ENCODE measurements around the gene SUFU. TPM values are rescaled to one million over a fixed set of nuclear protein-coding genes. Genes with fewer than 3 reads are reported as not detected.

The SUFU gene
- polyA plus RNA-seq, result 0.47 and 0.94 TPM in 2 replicates

DNA sequence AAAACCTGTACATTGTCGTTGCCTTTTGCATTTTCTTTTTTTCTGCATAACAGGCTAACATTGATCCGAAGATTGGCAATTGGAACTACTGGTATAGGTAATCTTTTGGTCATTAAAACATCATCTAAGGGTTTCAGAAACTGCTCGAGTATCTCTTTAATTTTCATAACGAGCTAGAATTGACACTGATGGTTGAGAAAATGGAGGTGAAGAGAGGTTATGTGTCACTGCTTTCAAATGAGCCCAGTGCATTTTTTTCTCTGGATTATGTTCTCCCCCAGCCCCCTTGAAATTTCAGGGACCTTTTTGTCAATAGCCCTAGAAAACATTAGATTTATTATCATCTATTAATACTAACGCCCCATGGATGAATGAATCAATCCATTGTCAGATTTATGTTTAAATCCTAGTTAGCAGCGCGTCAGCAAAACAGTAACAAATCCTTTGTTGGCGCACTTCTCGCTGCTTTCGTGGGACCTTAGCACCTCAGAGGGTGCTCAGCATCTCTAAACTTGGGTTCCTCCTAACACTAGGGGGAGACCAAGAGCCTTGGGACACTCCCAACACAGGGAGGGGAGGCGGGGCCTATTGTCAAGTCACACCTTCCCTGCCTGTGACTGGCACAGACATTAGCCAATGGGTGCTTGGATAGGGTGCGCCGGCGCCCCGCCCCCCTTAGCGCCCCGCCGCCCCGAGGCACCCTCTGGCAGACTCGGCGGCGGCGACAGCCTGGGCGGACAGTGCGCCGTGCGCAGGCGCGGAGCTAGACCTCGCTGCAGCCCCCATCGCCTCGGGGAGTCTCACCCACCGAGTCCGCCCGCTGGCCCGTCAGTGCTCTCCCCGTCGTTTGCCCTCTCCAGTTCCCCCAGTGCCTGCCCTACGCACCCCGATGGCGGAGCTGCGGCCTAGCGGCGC, at the start of gene SUFU:
SUFU (plus strand) TSS at position 709 of the 915 bp plus-strand sequence; CDS start at position 890, 181 bp downstream.

DNA sequence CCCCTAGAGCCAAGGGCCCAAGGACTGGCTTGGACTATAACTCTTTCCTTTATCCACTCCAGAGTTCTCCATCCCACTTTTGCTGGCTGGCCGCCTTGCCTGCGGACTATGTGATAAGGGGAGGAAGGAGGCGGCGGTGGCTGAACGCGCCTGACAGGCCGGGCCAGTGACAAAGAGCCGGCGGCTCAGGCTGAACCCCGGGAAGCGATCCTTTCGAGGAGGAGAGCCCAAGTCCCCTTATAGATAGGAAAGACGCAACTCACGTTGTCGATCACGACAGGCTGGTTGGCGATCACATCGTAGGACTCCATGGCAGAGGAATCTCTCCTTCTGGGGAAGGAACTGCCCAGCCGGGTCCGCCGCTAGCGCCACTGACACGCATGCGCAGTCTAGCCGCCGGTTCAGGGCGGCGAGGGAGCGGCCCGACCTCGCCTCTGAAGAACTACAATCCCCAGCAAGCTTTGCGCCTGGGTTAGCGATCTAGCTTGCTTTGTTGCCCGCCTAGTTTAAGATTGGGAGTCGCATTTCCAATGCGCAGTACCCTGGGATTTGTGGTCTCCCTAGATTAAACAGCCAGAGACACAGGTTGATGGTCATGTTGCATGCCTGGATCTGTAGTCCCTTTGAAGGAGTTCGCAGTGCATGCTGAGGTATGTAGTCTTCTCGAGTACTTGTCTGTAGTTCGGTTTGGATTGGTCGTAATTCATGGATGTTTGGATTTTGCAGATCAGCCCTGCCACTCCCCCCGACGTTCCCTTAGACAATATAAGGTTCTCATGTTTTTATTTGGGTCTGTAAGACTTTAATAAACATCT, 1.2 kb upstream of the SUFU start, which contains the start of gene ACTR1A:
ACTR1A (minus strand) TSS at position 376 of the 815 bp plus-strand sequence; CDS start at position 311, 65 bp downstream.

DNA sequence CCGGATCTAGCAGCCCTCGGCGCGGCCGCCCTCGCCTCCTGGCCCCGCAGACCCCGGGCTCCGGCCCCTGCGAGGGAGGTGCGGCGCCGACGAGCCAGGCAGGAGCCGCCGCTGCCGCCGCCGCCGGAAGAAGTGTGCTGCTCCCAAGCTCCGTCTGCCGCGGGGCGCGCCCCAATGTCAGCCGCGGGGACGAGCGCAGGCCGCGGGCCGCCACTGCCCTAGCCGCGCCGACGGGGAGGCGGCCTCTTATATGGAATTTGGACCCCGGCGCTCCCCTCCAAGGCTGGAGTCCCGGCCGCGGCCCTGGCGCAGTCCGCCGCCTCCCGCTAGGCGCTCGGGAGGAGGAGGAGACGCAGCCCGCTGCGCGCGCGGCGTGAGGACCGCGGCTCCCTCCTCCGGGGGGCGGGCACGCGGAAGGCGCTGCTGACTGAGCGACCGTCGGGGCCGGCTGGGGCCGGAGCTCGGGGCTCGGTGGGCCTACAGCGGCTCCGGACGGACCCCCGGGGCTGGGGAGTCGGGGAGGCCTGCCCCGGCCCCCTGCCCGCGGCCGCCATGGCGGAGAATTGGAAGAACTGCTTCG, 140.4 kb downstream of the SUFU start, which contains the start of gene TRIM8:
TRIM8 (plus strand) TSS at position 414 of the 580 bp plus-strand sequence; CDS start at position 553, 139 bp downstream.

Other genes with a start within 250 kb of the SUFU start
- gene NFKB2, start 108.3 kb upstream of the SUFU start, polyA plus RNA-seq, result not detected in 2 replicates
- gene PSD, start 85.2 kb upstream of the SUFU start, polyA plus RNA-seq, result 1.1 and 1.7 TPM in 2 replicates
- 9.2 and 23.8 TPM in 2 replicates for gene FBXL15, start 83.1 kb upstream of the SUFU start, polyA plus RNA-seq
- gene CUEDC2, start 71.4 kb upstream of the SUFU start, polyA plus RNA-seq, result 42.7 and 48.3 TPM in 2 replicates
- not detected in 2 replicates for gene C10orf95, start 52.4 kb upstream of the SUFU start, polyA plus RNA-seq
- 94.0 and 138 TPM in 2 replicates for gene ACTR1A, start 1.3 kb upstream of the SUFU start, polyA plus RNA-seq
- 25.4 and 27.6 TPM in 2 replicates for gene TRIM8, start 140.5 kb downstream of the SUFU start, polyA plus RNA-seq
- gene ARL3, start 210.4 kb downstream of the SUFU start, polyA plus RNA-seq, result 49.8 and 50.7 TPM in 2 replicates
- gene SFXN2, start 210.7 kb downstream of the SUFU start, polyA plus RNA-seq, result 0.15 and 0.20 TPM in 2 replicates
- 6.7 and 7.3 TPM in 2 replicates for gene WBP1L, start 240.0 kb downstream of the SUFU start, polyA plus RNA-seq

Data from Purkinje cell (primary cell).